ENCODE results near the gene SCAMP2. TPM values are rescaled to one million over a fixed set of nuclear protein-coding genes. Genes with fewer than 3 reads are reported as not detected.

Gene SCAMP2
- total RNA-seq, 1 experiment from 2014 or later = 94.4 TPM

DNA sequence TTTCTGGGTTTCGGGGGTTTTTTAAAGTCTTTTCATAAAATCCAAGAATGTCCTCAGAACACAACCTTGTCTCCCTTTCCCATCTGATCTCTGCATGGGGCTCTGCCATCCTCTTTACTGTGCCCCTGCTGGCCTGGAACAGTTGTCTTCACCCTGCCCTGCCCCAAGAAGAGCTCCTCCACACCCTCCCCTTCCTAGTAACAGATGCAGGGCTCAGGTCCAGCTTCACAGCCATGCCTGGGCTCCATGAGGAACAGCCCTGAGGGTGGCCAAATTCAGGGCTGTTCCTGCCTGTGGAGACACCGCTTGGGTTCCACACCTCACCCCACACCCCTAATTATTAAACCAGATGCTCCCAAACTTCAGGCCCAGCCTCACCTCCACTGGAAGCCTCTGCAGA is 17.3 kb downstream of the SCAMP2 start:
- DNase-seq (ENCODE audit: low spot score) = no peak
- no peaks in the 10 kb centered on the region for H3K4me1 ChIP-seq (ENCODE audit: insufficient read depth, low read length, poor library complexity, severe bottlenecking)
- no peaks in the 10 kb centered on the region for H3K27me3 ChIP-seq (replicated peaks; ENCODE audit: insufficient read depth, low read depth, low read length, poor library complexity)
- CTCF ChIA-PET = no interaction called here
- BruUV-seq (replicated peaks) = no TSS peak
- H3K27ac ChIP-seq (ENCODE audit: low read depth, low read length, poor library complexity, severe bottlenecking) = no peak overlapping the region
- no peaks in the 10 kb centered on the region for H3K9me3 ChIP-seq (ENCODE audit: low read depth, low read length, poor library complexity, severe bottlenecking)
- TF ChIP-seq CTCF (conservative IDR thresholded peaks at IDR 0.05; ENCODE audit: low read depth, low read length) (no peak), EZH2 (IDR thresholded peaks at IDR 0.05; ENCODE audit: borderline replicate concordance, low read depth, low read length, poor library complexity, severe bottlenecking) (no peak)
- peaks cover 35% of the 10 kb centered on the region for H3K36me3 ChIP-seq (ENCODE audit: insufficient read depth, low read length, poor library complexity, severe bottlenecking)
- intact Hi-C loops (cut with micrococcal nuclease; ENCODE audit: unreplicated experiment) = no loop called here
- H3K4me3 ChIP-seq (ENCODE audit: low read depth, low read length, poor library complexity, severe bottlenecking) = no peak overlapping the region
- POLR2A ChIA-PET (ENCODE audit: low non-redundant PET) = no interaction called here

DNA sequence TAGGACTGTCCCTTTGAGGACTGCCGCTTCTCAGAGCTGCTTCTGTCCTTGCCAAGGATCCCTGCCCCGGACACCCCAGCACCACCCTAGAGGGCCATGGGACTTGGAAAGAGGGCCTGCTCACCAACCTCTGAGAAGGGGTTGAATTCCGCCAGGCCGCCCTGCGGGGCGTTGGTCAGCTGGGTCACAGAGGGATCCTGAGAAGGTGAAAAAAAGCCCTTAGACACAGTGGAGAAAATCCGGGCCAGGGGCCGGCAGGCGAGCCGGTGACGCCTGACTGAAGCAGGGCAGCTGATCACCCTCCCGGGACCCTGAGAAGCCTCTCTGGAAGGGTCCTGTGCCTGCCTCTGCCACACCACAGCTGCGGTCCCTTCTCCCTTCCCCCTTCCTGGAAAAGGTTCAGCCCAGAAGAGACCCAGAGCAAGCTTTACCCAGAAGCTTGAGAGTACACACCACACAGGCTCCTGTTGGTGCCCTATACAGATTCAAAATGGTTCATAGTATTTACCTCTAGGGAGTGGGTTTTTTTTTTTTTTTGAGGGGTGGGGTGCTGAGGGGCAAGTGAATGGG is 18.6 kb downstream of the SCAMP2 start:
- no TSS peak for BruUV-seq (replicated peaks)
- Histone ChIP-seq H3K9me3 (ENCODE audit: low read depth, low read length, poor library complexity, severe bottlenecking) (no peaks in the 10 kb centered on the region), H3K27me3 (replicated peaks; ENCODE audit: insufficient read depth, low read depth, low read length, poor library complexity) (no peaks in the 10 kb centered on the region), H3K4me3 (ENCODE audit: low read depth, low read length, poor library complexity, severe bottlenecking) (no peak overlapping the region), H3K36me3 (ENCODE audit: insufficient read depth, low read length, poor library complexity, severe bottlenecking) (peaks cover 40% of the 10 kb centered on the region), H3K27ac (ENCODE audit: low read depth, low read length, poor library complexity, severe bottlenecking) (peak overlapping the region; percentile 47), H3K4me1 (ENCODE audit: insufficient read depth, low read length, poor library complexity, severe bottlenecking) (no peaks in the 10 kb centered on the region)
- intact Hi-C loops (cut with micrococcal nuclease; ENCODE audit: unreplicated experiment) = no loop called here
- no peak for DNase-seq (ENCODE audit: low spot score)
- CTCF ChIA-PET = no interaction called here
- TF ChIP-seq EZH2 (IDR thresholded peaks at IDR 0.05; ENCODE audit: borderline replicate concordance, low read depth, low read length, poor library complexity, severe bottlenecking) = no peak
- no peak for TF ChIP-seq CTCF (conservative IDR thresholded peaks at IDR 0.05; ENCODE audit: low read depth, low read length)
- POLR2A ChIA-PET (ENCODE audit: low non-redundant PET) = interaction anchor here (0.5 to 0.7 kb wide), 3 partner anchors 13 to 965 kb away, joined by 3 to 4 read pairs (median 3); no protein-coding TSS in a partner anchor

DNA sequence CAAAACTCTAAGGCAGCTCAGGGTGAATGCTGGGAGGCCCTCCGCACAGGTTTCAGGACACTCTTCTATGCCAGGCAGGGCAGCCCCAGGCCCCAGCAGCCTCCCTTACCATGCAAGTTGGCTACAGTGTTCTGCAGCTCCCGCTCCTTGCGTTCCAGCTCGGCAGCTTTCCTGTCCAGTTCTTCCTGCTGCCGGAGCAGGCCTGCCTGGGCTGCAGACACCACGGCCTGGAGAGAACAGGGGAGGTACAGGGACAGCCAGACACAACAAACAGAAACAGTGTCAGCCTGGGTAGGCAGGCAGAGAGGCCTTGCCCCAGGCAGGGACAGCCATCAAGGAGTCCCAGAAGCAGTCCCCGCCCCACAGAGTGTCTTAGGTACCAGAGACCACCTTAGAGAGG is 21.2 kb downstream of the SCAMP2 start:
- intact Hi-C loops (cut with micrococcal nuclease; ENCODE audit: unreplicated experiment) = no loop called here
- no TSS peak for BruUV-seq (replicated peaks)
- POLR2A ChIA-PET (ENCODE audit: low non-redundant PET) = no interaction called here

More for the DNA sequence above, 21.2 kb downstream of the SCAMP2 start:
- H3K9me3 ChIP-seq (ENCODE audit: low read depth, low read length, poor library complexity, severe bottlenecking) = no peaks in the 10 kb centered on the region
- no peak for TF ChIP-seq CTCF (conservative IDR thresholded peaks at IDR 0.05; ENCODE audit: low read depth, low read length)
- no peaks in the 10 kb centered on the region for H3K27me3 ChIP-seq (replicated peaks; ENCODE audit: insufficient read depth, low read depth, low read length, poor library complexity)
- CTCF ChIA-PET = no interaction called here
- peaks cover 44% of the 10 kb centered on the region for H3K36me3 ChIP-seq (ENCODE audit: insufficient read depth, low read length, poor library complexity, severe bottlenecking)
- no peaks in the 10 kb centered on the region for H3K4me1 ChIP-seq (ENCODE audit: insufficient read depth, low read length, poor library complexity, severe bottlenecking)
- no peak for DNase-seq (ENCODE audit: low spot score)
- H3K27ac ChIP-seq (ENCODE audit: low read depth, low read length, poor library complexity, severe bottlenecking) = no peak overlapping the region
- no peak overlapping the region for H3K4me3 ChIP-seq (ENCODE audit: low read depth, low read length, poor library complexity, severe bottlenecking)
